GM06990 (cell line): Measurements from ENCODE around the gene PTGIS.

Source experiments
- DNase-seq: peaks from one replicate; pipeline ENCODE4 v3.0.0-alpha.2; 2011; ENCODE audit not compliant: insufficient read length; ENCODE audit errors: extremely low read depth
- H3K27me3 ChIP-seq: replicated peaks from 2 replicates; pipeline ENCODE4 v1.6.0; 2011; ENCODE audit warnings: low read length; ENCODE audit not compliant: control insufficient read depth, insufficient read depth
- H3K36me3 ChIP-seq: 2 replicates; pipeline ENCODE4 v1.5.1; 2011; ENCODE audit warnings: low read length; ENCODE audit not compliant: control insufficient read depth, insufficient read depth
- H3K4me3 ChIP-seq: replicated peaks from 2 replicates; pipeline ENCODE4 v1.5.1; 2011; ENCODE audit warnings: low read depth, mild to moderate bottlenecking, control low read depth, low read length
- TF ChIP-seq, protein P1 (sequence below): IDR thresholded peaks from 2 replicates; pipeline ENCODE4 v1.5.1; 2011; ENCODE audit warnings: low read length, control low read depth, mild to moderate bottlenecking, inconsistent platforms; ENCODE audit not compliant: insufficient read depth, poor library complexity, severe bottlenecking

PTGIS gene

GRCh38 chr20:49479785-49480184 is 88.2 kb downstream of the PTGIS start:
- DNase-seq, result no peak
- no peaks in the 10 kb centered on the region for H3K36me3 ChIP-seq

GRCh38 chr20:49478754-49479689 is 88.9 kb downstream of the PTGIS start:
- Histone ChIP-seq H3K36me3 (no peaks in the 10 kb centered on the region), H3K4me3 (no peak overlapping the region)
- TF ChIP-seq, protein P1, sequence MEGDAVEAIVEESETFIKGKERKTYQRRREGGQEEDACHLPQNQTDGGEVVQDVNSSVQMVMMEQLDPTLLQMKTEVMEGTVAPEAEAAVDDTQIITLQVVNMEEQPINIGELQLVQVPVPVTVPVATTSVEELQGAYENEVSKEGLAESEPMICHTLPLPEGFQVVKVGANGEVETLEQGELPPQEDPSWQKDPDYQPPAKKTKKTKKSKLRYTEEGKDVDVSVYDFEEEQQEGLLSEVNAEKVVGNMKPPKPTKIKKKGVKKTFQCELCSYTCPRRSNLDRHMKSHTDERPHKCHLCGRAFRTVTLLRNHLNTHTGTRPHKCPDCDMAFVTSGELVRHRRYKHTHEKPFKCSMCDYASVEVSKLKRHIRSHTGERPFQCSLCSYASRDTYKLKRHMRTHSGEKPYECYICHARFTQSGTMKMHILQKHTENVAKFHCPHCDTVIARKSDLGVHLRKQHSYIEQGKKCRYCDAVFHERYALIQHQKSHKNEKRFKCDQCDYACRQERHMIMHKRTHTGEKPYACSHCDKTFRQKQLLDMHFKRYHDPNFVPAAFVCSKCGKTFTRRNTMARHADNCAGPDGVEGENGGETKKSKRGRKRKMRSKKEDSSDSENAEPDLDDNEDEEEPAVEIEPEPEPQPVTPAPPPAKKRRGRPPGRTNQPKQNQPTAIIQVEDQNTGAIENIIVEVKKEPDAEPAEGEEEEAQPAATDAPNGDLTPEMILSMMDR, result no peak

More at GRCh38 chr20:49479785-49480184, 88.2 kb downstream of the PTGIS start:
- peaks cover 1% of the 10 kb centered on the region for H3K27me3 ChIP-seq
- H3K4me3 ChIP-seq, result no peak overlapping the region
- TF ChIP-seq, protein P1, result no peak

DNA sequence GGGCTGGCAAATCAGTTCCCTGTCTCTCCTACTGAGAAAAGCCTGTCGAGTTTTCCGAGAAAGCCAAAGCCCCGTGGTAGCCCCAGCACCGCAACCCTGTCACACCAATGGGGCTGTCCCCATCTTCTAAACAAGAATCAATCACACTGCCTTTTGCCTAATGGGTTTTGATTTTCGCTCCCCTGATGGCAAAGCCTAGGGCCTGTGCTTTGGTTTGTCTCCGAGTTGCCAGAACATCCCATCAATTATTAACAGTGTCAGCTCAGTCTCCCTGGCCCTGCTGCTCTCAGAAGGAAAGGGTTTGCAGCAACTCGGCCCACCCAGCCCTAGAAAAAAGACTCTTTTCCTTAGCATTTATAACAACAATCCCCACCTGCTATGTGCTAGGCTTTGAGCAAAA is 89.7 kb downstream of the PTGIS start:
- TF ChIP-seq, protein P1, result no peak
- Histone ChIP-seq H3K27me3 (peaks cover 1% of the 10 kb centered on the region), H3K4me3 (no peak overlapping the region), H3K36me3 (no peaks in the 10 kb centered on the region)
- DNase-seq, result no peak

More at GRCh38 chr20:49478754-49479689, 88.9 kb downstream of the PTGIS start:
- H3K27me3 ChIP-seq, result peaks cover 1% of the 10 kb centered on the region
- DNase-seq, result no peak

DNA sequence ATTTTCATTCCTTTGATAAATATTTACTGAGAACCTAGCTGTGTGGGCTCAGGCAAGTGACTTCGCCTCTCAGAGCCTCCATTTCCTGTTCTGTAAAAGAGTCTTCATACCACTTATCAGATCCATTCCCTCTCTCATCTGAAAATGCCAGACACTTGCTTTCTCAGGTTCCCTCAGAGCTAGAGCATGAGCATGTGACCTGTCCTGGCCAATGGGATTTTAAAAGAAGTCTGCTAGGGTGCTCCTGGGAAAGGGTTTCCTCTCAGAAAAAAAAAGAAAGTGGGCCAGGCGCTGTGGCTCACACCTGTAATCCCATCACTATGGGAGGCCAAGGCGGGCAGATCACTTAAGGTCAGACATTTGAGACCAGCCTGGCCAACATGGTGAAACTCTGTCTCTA is 90.7 kb downstream of the PTGIS start:
- peaks cover 1% of the 10 kb centered on the region for H3K27me3 ChIP-seq
- TF ChIP-seq, protein P1, result no peak
- H3K36me3 ChIP-seq, result no peaks in the 10 kb centered on the region
- no peak for DNase-seq
- H3K4me3 ChIP-seq, result no peak overlapping the region

GRCh38 chr20:49476016-49476355 is 92.0 kb downstream of the PTGIS start:
- TF ChIP-seq, protein P1, result no peak
- Histone ChIP-seq H3K27me3 (peaks cover 2% of the 10 kb centered on the region), H3K4me3 (no peak overlapping the region), H3K36me3 (no peaks in the 10 kb centered on the region)
- no peak for DNase-seq
